Measurements from ENCODE around the gene COG5.
"Not testable (repeated sequence)": the region's sequence is repeated elsewhere in the genome, so short reads cannot be mapped to it uniquely, and the experiment has no call there.

The COG5 gene

GRCh38 chr7:107538001-107538400 is 25.7 kb downstream of the COG5 start:
- no peaks in the 10 kb centered on the region for H3K4me1 ChIP-seq (ENCODE audit: control insufficient read depth, insufficient read depth, low read length)
- peaks cover 0 to 3% of the 10 kb centered on the region in 2 experiments; a peak in 1 of 3 replicates for H3K36me3 ChIP-seq (ENCODE audit: control insufficient read depth in 2 of 2, insufficient read depth in 1 of 2, low read length in 2 of 2)
- no peak for TF ChIP-seq KLF9 (tag by site-specific recombination; IDR thresholded peaks at IDR 0.05; ENCODE audit: low read depth)
- TF ChIP-seq ZNF501 (tag by site-specific recombination; IDR thresholded peaks at IDR 0.05): no peak
- no peak for TF ChIP-seq ZNF792 (tag by site-specific recombination; IDR thresholded peaks at IDR 0.05)
- TF ChIP-seq ZNF791 (tag by site-specific recombination; IDR thresholded peaks at IDR 0.05): no peak
- TF ChIP-seq ZNF561 (tag by site-specific recombination; IDR thresholded peaks at IDR 0.05; ENCODE audit: borderline replicate concordance): no peak
- POLR2A ChIA-PET: no interaction called here
- CTCF ChIA-PET: no interaction called here
- H3K27ac ChIP-seq (ENCODE audit: extremely low read depth, low read depth, low read length): no peak overlapping the region
- no peaks in the 10 kb centered on the region for H3K9me3 ChIP-seq (ENCODE audit: control insufficient read depth, insufficient read depth, low read depth, low read length)
- no peak overlapping the region for H3K4me3 ChIP-seq (ENCODE audit: low read depth, low read length)

- H3K27ac ChIP-seq (ENCODE audit: extremely low read depth, low read depth, low read length); POLR2A ChIA-PET; H3K4me3 ChIP-seq (ENCODE audit: low read depth, low read length); CTCF ChIA-PET; H3K4me1 ChIP-seq (ENCODE audit: control insufficient read depth, insufficient read depth, low read length); H3K36me3 ChIP-seq (ENCODE audit: control insufficient read depth in 2 of 2, insufficient read depth in 1 of 2, low read length in 2 of 2); H3K9me3 ChIP-seq (ENCODE audit: control insufficient read depth, insufficient read depth, low read depth, low read length): not testable (repeated sequence)
- TF ChIP-seq ZNF146 (tag by site-specific recombination; IDR thresholded peaks at IDR 0.05): peak; percentile 89
Observed at GRCh38 chr7:107537228-107537627, 26.5 kb downstream of the COG5 start.

DNA sequence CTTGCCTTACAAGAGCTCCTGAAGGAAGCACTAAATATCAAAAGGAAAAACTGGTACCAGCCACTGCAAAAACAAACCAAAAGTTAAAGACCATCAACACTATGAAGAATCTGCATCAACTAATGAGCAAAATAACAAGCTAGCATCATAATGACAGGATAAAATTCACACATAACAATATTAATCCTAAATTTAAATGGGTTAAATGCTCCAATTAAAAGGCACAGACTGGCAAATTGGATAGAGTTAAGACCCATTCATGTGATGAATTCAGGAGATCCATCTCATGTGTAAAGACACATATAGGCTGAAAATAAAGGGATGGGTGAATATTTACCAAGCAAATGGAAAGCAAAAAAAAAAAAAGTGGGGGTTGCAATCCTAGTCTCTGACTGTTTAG is 29.6 kb downstream of the COG5 start:
- CTCF ChIA-PET: interaction anchor here (0.6 to 0.7 kb wide), 4 partner anchors 13 to 308 kb away, joined by 3 to 6 read pairs (median 3); no protein-coding TSS in a partner anchor
- Histone ChIP-seq H3K4me3 (ENCODE audit: low read depth, low read length) (no peak overlapping the region), H3K9me3 (ENCODE audit: control insufficient read depth, insufficient read depth, low read depth, low read length) (no peaks in the 10 kb centered on the region), H3K4me1 (ENCODE audit: control insufficient read depth, insufficient read depth, low read length) (no peaks in the 10 kb centered on the region), H3K27ac (ENCODE audit: extremely low read depth, low read depth, low read length) (no peak overlapping the region), H3K36me3 (ENCODE audit: control insufficient read depth in 2 of 2, insufficient read depth in 1 of 2, low read length in 2 of 2) (peaks cover 0 to 3% of the 10 kb centered on the region in 2 experiments; a peak in 1 of 3 replicates)
- POLR2A ChIA-PET: no interaction called here
- TF ChIP-seq ZNF23 (tag by site-specific recombination; IDR thresholded peaks at IDR 0.05; ENCODE audit: borderline replicate concordance) (no peak), ZNF24 (tag by site-specific recombination; IDR thresholded peaks at IDR 0.05) (no peak), ZBTB21 (tag by site-specific recombination; IDR thresholded peaks at IDR 0.05) (no peak), ZNF830 (tag by site-specific recombination; IDR thresholded peaks at IDR 0.05; ENCODE audit: low read depth) (no peak), KLF10 (tag by site-specific recombination; IDR thresholded peaks at IDR 0.05) (no peak), ZNF843 (tag by site-specific recombination; IDR thresholded peaks at IDR 0.05) (no peak), ZNF449 (tag by site-specific recombination; IDR thresholded peaks at IDR 0.05) (no peak), ZNF416 (tag by site-specific recombination; IDR thresholded peaks at IDR 0.05) (no peak), KLF7 (tag by site-specific recombination; IDR thresholded peaks at IDR 0.05; ENCODE audit: borderline replicate concordance) (no peak), ZNF623 (tag by site-specific recombination; IDR thresholded peaks at IDR 0.05) (no peak)
- TF ChIP-seq, protein P1, sequence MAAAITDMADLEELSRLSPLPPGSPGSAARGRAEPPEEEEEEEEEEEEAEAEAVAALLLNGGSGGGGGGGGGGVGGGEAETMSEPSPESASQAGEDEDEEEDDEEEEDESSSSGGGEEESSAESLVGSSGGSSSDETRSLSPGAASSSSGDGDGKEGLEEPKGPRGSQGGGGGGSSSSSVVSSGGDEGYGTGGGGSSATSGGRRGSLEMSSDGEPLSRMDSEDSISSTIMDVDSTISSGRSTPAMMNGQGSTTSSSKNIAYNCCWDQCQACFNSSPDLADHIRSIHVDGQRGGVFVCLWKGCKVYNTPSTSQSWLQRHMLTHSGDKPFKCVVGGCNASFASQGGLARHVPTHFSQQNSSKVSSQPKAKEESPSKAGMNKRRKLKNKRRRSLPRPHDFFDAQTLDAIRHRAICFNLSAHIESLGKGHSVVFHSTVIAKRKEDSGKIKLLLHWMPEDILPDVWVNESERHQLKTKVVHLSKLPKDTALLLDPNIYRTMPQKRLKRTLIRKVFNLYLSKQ (tag by site-specific recombination; IDR thresholded peaks at IDR 0.05; ENCODE audit: borderline replicate concordance): no peak
- TF ChIP-seq, protein P2, sequence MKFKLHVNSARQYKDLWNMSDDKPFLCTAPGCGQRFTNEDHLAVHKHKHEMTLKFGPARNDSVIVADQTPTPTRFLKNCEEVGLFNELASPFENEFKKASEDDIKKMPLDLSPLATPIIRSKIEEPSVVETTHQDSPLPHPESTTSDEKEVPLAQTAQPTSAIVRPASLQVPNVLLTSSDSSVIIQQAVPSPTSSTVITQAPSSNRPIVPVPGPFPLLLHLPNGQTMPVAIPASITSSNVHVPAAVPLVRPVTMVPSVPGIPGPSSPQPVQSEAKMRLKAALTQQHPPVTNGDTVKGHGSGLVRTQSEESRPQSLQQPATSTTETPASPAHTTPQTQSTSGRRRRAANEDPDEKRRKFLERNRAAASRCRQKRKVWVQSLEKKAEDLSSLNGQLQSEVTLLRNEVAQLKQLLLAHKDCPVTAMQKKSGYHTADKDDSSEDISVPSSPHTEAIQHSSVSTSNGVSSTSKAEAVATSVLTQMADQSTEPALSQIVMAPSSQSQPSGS (tag by site-specific recombination; IDR thresholded peaks at IDR 0.05; ENCODE audit: low read depth): no peak

All from HEK293 (cell line).